Uterus (tissue), 2 donors: ENCODE results near the gene TAX1BP1.

Experiments
- POLR2A ChIP-seq, 2 donors: fragments of 450-650 bp; IDR thresholded peaks; one replicate each; pipeline ENCODE4 v1.6.1; 2016; ENCODE audit warnings: antibody characterized with exemption in 2 of 2, mild to moderate bottlenecking in 1 of 2, moderate library complexity in 1 of 2
- TF ChIP-seq, protein P1 (sequence below), 4 experiments: fragments of 200-600 bp in 2 of 4; fragments of 450-650 bp in 2 of 4; sonication (generic) in 2 of 4; IDR thresholded peaks; one replicate each; pipeline ENCODE4 v1.5.1; 2016 to 2019; ENCODE audit warnings: antibody characterized with exemption in 4 of 4, mild to moderate bottlenecking in 2 of 4, moderate library complexity in 1 of 4

DNA sequence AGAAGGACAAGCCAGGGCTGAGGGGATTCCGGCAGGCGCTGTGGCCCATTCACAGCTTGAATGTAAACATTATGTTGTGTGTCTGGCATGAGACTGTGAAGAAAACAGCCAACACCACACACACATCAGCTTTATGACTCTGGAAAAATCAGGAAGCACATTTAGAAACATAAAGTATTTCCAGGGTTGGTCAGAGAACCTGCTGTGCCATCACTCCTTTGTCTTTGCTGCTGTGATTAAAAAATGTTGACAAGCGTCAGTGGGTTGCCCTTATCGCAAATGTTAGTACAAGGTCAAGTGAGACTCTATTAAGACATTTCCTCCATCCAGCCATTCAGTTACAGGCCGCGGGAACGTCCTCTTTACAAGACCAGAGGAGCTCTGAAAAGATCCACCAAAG, 95.4 kb downstream of the TAX1BP1 start:
- TF ChIP-seq, protein P1, sequence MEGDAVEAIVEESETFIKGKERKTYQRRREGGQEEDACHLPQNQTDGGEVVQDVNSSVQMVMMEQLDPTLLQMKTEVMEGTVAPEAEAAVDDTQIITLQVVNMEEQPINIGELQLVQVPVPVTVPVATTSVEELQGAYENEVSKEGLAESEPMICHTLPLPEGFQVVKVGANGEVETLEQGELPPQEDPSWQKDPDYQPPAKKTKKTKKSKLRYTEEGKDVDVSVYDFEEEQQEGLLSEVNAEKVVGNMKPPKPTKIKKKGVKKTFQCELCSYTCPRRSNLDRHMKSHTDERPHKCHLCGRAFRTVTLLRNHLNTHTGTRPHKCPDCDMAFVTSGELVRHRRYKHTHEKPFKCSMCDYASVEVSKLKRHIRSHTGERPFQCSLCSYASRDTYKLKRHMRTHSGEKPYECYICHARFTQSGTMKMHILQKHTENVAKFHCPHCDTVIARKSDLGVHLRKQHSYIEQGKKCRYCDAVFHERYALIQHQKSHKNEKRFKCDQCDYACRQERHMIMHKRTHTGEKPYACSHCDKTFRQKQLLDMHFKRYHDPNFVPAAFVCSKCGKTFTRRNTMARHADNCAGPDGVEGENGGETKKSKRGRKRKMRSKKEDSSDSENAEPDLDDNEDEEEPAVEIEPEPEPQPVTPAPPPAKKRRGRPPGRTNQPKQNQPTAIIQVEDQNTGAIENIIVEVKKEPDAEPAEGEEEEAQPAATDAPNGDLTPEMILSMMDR (IDR thresholded peaks at IDR 0.05) = no peak
- no peak for TF ChIP-seq POLR2A (IDR thresholded peaks at IDR 0.05)
